ENCODE data around the gene RASSF3. TPM values are rescaled to one million over a fixed set of nuclear protein-coding genes. Genes with fewer than 3 reads are reported as not detected.
A peak's percentile ranks its signal among the peaks of the same experiment; 100 is the strongest.

RASSF3 gene
- total RNA-seq, 4 donors from 2014 or later = 5.2 to 11.5 (median 7.0) TPM

DNA sequence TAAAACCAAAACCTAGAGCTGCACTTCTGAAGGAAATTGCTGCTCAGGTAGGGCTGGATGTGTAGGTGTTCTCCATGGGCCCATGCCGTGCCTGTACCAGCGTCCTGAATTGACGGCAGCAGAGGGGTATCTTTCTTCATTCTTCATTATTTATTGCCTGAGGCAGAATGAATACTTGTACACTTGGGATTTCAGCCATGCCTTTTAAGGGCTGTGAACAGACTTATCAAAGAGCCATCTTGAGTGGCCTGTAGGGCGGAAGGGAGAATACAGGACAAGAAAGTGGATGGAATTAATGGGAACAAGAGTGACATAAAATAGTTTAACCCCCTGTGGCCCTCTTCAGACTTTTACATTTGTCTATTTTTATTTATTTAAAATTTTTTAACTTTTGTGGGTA is 61.4 kb downstream of the RASSF3 start:
- DNase-seq = no peak
- no peaks in the 10 kb centered on the region for H3K9me3 ChIP-seq
- peaks cover 6 to 37% of the 10 kb centered on the region in 2 donors for H3K4me1 ChIP-seq
- peak overlapping the region in 1 of 4 donors; percentile 12 for H3K27ac ChIP-seq
- no peak overlapping the region for H3K4me3 ChIP-seq
- no peaks in the 10 kb centered on the region for H3K36me3 ChIP-seq
- TF ChIP-seq POLR2A (IDR thresholded peaks at IDR 0.05) = no peak
- TF ChIP-seq, protein P1, sequence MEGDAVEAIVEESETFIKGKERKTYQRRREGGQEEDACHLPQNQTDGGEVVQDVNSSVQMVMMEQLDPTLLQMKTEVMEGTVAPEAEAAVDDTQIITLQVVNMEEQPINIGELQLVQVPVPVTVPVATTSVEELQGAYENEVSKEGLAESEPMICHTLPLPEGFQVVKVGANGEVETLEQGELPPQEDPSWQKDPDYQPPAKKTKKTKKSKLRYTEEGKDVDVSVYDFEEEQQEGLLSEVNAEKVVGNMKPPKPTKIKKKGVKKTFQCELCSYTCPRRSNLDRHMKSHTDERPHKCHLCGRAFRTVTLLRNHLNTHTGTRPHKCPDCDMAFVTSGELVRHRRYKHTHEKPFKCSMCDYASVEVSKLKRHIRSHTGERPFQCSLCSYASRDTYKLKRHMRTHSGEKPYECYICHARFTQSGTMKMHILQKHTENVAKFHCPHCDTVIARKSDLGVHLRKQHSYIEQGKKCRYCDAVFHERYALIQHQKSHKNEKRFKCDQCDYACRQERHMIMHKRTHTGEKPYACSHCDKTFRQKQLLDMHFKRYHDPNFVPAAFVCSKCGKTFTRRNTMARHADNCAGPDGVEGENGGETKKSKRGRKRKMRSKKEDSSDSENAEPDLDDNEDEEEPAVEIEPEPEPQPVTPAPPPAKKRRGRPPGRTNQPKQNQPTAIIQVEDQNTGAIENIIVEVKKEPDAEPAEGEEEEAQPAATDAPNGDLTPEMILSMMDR (IDR thresholded peaks at IDR 0.05 in 4 of 5, conservative IDR thresholded peaks at IDR 0.05 in 1 of 5) = no peak
- intact Hi-C loops (cut with DNase I; ENCODE audit: low total_unique reads) = loop anchor here (1.0 kb wide), 1 partner anchor 43 kb away; no protein-coding TSS in a partner anchor
- H3K27me3 ChIP-seq = no peaks in the 10 kb centered on the region
- no peak for ATAC-seq
- in situ Hi-C loops (cut with MboI; ENCODE audit: low sequenced_read_pairs in 4 of 4) = no loop called here

- Histone ChIP-seq H3K9me3 (no peaks in the 10 kb centered on the region), H3K27me3 (no peaks in the 10 kb centered on the region), H3K4me3 (no peak overlapping the region), H3K36me3 (no peaks in the 10 kb centered on the region), H3K27ac (peak overlapping the region in 2 of 4 donors; percentile 19 to 31), H3K4me1 (peaks cover 6 to 32% of the 10 kb centered on the region in 2 donors)
- ATAC-seq (no peak), DNase-seq (no peak)
- TF ChIP-seq, protein P1 (IDR thresholded peaks at IDR 0.05 in 4 of 5, conservative IDR thresholded peaks at IDR 0.05 in 1 of 5) = no peak
- TF ChIP-seq POLR2A (IDR thresholded peaks at IDR 0.05) = no peak
- in situ Hi-C loops (cut with MboI; ENCODE audit: low sequenced_read_pairs in 4 of 4) = no loop called here
- intact Hi-C loops (cut with DNase I; ENCODE audit: low total_unique reads) = no loop called here
These were observed 62.7 kb downstream of the RASSF3 start for GRCh38 chr12:64672925-64673409.

DNA sequence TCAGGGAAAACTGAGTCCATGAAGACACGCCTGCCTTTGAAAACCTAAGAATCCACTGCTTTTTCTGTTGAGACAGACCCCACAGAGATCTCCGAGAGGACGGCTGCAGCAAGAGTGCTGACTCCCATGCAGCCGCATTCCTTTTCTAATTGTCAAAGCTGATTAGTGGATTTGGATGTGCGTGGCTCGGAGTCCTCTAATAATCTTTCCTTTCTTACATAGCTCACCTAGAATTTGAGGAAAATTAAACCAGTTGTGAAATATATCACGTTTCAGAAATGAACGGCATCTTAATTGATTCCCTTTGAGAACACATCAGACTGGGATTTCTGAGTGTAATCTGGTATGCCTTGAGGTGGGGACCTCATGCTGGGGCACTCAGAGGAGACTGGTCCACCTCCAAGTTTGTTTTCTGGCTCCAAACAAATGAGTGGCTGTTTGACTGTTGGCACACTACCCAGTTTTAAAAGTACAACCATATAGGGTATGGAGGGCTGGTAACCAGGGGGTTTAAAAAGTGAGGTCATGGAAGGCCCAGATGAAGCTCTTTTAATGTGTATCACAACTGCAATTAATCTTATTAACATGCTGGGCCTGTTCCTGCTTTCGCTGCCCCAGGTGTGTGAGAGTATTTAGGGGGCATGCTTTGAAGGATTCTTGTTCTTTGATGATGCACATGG is 63.3 kb downstream of the RASSF3 start:
- in situ Hi-C loops (cut with MboI; ENCODE audit: low sequenced_read_pairs in 4 of 4) (no loop called here), intact Hi-C loops (cut with DNase I; ENCODE audit: low total_unique reads) (no loop called here)
- Histone ChIP-seq H3K4me1 (peaks cover 6 to 31% of the 10 kb centered on the region in 2 donors), H3K27me3 (no peaks in the 10 kb centered on the region), H3K36me3 (no peaks in the 10 kb centered on the region), H3K27ac (peak overlapping the region in 1 of 4 donors; percentile 31), H3K9me3 (no peaks in the 10 kb centered on the region), H3K4me3 (no peak overlapping the region)
- DNase-seq (no peak), ATAC-seq (no peak)
- TF ChIP-seq, protein P1 (IDR thresholded peaks at IDR 0.05 in 4 of 5, conservative IDR thresholded peaks at IDR 0.05 in 1 of 5) = no peak
- no peak for TF ChIP-seq POLR2A (IDR thresholded peaks at IDR 0.05)

- ATAC-seq = no peak
- DNase-seq = no peak
- peak overlapping the region in 1 of 4 donors; percentile 26 for H3K27ac ChIP-seq
- no peak overlapping the region for H3K4me3 ChIP-seq
- no peaks in the 10 kb centered on the region for H3K36me3 ChIP-seq
- H3K27me3 ChIP-seq = no peaks in the 10 kb centered on the region
- TF ChIP-seq, protein P1 (IDR thresholded peaks at IDR 0.05 in 4 of 5, conservative IDR thresholded peaks at IDR 0.05 in 1 of 5) = no peak
- no peak for TF ChIP-seq POLR2A (IDR thresholded peaks at IDR 0.05)
- H3K4me1 ChIP-seq = peaks cover 6 to 36% of the 10 kb centered on the region in 2 donors
- in situ Hi-C loops (cut with MboI; ENCODE audit: low sequenced_read_pairs in 4 of 4) = no loop called here
- H3K9me3 ChIP-seq = no peaks in the 10 kb centered on the region
- intact Hi-C loops (cut with DNase I; ENCODE audit: low total_unique reads) = no loop called here
These were observed 64.2 kb downstream of the RASSF3 start for GRCh38 chr12:64674367-64674922.
